HUES6 (cell line): ENCODE measurements around the gene ZDHHC9.

Experiments
- H3K27ac ChIP-seq: 2 replicates; pipeline ENCODE4 v1.7.0; 2013; ENCODE audit warnings: low read depth, mild to moderate bottlenecking, low read length, inconsistent platforms
- H3K27me3 ChIP-seq: 2 replicates; pipeline ENCODE4 v1.6.1; 2013; ENCODE audit warnings: low read length; ENCODE audit not compliant: control insufficient read depth, insufficient read depth
- H3K36me3 ChIP-seq: 2 replicates; pipeline ENCODE4 v1.6.1; 2013; ENCODE audit warnings: low read length; ENCODE audit not compliant: control insufficient read depth, insufficient read depth
- H3K4me1 ChIP-seq: 2 replicates; pipeline ENCODE4 v1.6.1; 2013; ENCODE audit warnings: low read length; ENCODE audit not compliant: control insufficient read depth, insufficient read depth
- H3K4me3 ChIP-seq: 2 replicates; pipeline ENCODE4 v1.5.1; 2013; ENCODE audit warnings: low read depth, low read length
- H3K9ac ChIP-seq: one replicate; pipeline ENCODE4 v1.6.1; 2013; ENCODE audit warnings: mild to moderate bottlenecking, low read length
- H3K9me3 ChIP-seq: 2 replicates; pipeline ENCODE4 v1.6.1; 2013; ENCODE audit warnings: low read depth, low read length; ENCODE audit not compliant: control insufficient read depth, insufficient read depth

The ZDHHC9 gene

GRCh38 chrX:129761596-129761995 lies 82.1 kb downstream of the ZDHHC9 start:
- Histone ChIP-seq H3K4me3 (no peak overlapping the region), H3K9me3 (no peaks in the 10 kb centered on the region), H3K36me3 (no peaks in the 10 kb centered on the region), H3K4me1 (no peaks in the 10 kb centered on the region), H3K27ac (no peak overlapping the region), H3K9ac (no peak overlapping the region), H3K27me3 (no peaks in the 10 kb centered on the region; the same call in 1 of the 2 replicates)

DNA sequence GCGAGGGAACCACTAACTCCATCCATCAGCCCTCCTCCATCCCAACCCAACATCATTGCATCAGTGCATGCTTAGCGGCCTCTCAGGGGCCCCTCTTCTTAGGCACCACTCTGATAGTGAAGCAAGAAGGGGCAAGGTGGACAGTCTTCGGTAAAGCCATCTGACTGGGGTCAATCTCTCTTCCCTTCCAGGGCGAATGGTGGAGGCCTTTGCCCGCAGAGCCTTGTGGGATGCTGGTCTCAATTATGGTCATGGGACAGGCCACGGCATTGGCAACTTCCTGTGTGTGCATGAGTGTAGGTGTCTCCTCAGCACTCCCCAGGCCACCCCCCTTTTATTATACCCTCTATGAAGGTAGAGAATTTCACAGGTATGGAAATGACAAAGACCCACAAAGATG lies 82.7 kb downstream of the ZDHHC9 start:
- no peak overlapping the region for H3K4me3 ChIP-seq
- H3K27me3 ChIP-seq, result no peaks in the 10 kb centered on the region; the same call in 1 of the 2 replicates
- H3K36me3 ChIP-seq, result no peaks in the 10 kb centered on the region
- H3K4me1 ChIP-seq, result peaks cover 4% of the 10 kb centered on the region; the same call in 1 of the 2 replicates
- H3K9ac ChIP-seq, result no peak overlapping the region
- H3K27ac ChIP-seq, result no peak overlapping the region
- H3K9me3 ChIP-seq, result no peaks in the 10 kb centered on the region

DNA sequence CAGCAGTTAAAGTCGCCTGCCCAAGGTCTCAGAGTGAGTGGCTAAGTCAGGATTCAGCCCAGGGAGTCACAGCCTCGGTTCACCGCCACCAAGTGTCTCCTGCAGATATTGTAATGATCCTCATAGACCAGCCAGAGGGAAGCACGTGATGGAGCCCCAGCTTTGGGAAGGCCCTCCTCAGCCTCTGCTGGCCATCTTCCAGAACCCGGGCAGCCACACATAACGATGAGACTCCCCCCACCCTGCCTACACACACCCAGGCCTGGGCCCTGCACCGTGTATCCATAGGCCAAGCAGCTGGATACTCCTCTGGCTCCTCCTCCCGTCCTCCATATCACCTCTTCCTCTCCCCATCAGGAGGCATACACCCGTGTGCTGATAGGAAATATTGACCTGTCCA lies 83.5 kb downstream of the ZDHHC9 start:
- Histone ChIP-seq H3K27ac (no peak overlapping the region), H3K9ac (no peak overlapping the region), H3K4me1 (peaks cover 5% of the 10 kb centered on the region; the same call in 1 of the 2 replicates), H3K36me3 (no peaks in the 10 kb centered on the region), H3K4me3 (no peak overlapping the region), H3K9me3 (no peaks in the 10 kb centered on the region), H3K27me3 (no peaks in the 10 kb centered on the region; the same call in 1 of the 2 replicates)

DNA sequence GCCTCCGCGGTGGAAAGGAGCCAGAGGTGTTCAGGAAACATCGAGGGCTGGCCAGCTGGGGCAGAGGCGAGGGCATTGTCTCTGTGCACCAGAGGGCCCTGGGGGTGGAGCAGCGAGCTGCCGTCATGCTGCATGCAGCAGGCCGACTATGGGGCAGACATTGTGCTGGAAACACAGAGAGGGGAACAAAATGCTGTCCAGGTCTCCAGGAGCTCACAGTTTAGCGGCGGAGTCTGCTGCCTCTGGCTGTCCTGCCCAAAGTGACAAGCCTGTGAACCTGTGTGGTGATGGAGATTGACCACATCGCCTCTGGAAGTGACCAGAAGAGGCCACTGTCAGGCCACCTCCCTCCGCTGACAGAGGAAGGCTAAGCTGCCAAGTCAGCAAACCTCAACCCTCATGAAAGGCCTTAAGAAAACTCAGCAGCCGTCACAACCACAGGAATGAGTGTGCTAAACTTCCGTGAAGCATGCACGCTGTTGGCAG lies 84.1 kb downstream of the ZDHHC9 start:
- Histone ChIP-seq H3K27me3 (no peaks in the 10 kb centered on the region), H3K27ac (no peak overlapping the region), H3K4me1 (peaks cover 5% of the 10 kb centered on the region; the same call in 1 of the 2 replicates), H3K4me3 (no peak overlapping the region), H3K9ac (no peak overlapping the region), H3K9me3 (no peaks in the 10 kb centered on the region), H3K36me3 (no peaks in the 10 kb centered on the region)

GRCh38 chrX:129755779-129756650 lies 87.7 kb downstream of the ZDHHC9 start:
- Histone ChIP-seq H3K36me3 (no peaks in the 10 kb centered on the region), H3K27ac (no peak overlapping the region), H3K9me3 (no peaks in the 10 kb centered on the region), H3K4me1 (peaks cover 11% of the 10 kb centered on the region; the same call in 1 of the 2 replicates), H3K9ac (no peak overlapping the region), H3K27me3 (no peaks in the 10 kb centered on the region; the same call in 1 of the 2 replicates), H3K4me3 (no peak overlapping the region)

- H3K36me3 ChIP-seq, result no peaks in the 10 kb centered on the region
- H3K27ac ChIP-seq, result no peak overlapping the region
- no peaks in the 10 kb centered on the region for H3K9me3 ChIP-seq
- no peak overlapping the region; the same call in 1 of the 2 replicates for H3K4me3 ChIP-seq
- H3K27me3 ChIP-seq, result no peaks in the 10 kb centered on the region; the same call in 1 of the 2 replicates
- no peak overlapping the region for H3K9ac ChIP-seq
- H3K4me1 ChIP-seq, result peaks cover 11% of the 10 kb centered on the region; the same call in 1 of the 2 replicates
Observed at GRCh38 chrX:129754056-129755024, 89.3 kb downstream of the ZDHHC9 start.
